ENCODE data around the gene SCAMP4. TPM values are rescaled to one million over a fixed set of nuclear protein-coding genes. Genes with fewer than 3 reads are reported as not detected.
A peak's percentile ranks its signal among the peaks of the same experiment; 100 is the strongest.
"Not testable (repeated sequence)": the region's sequence is repeated elsewhere in the genome, so short reads cannot be mapped to it uniquely, and the experiment has no call there.

The SCAMP4 gene
- total RNA-seq, 2 donors from 2014 or later = 36.5 to 42.6 TPM

GRCh38 chr19:1873524-1874473 lies 31.4 kb upstream of the SCAMP4 start:
- Mint-ChIP-seq H3K27ac (peak overlapping the region; percentile 99), H3K4me3 (peak overlapping the region; percentile 98 to 99), H3K36me3 (ENCODE audit: insufficient read depth in 2 of 2) (peaks cover 6 to 9% of the 10 kb centered on the region in 2 donors), H3K27me3 (ENCODE audit: low read depth) (no peaks in the 10 kb centered on the region), H3K4me1 (ENCODE audit: low read depth) (peaks cover 32% of the 10 kb centered on the region), H3K9me3 (no peaks in the 10 kb centered on the region)
- ATAC-seq (replicated peaks in 1 of 2) = no peak
- no peak for DNase-seq

GRCh38 chr19:1874554-1875185 lies 30.5 kb upstream of the SCAMP4 start:
- H3K27me3 Mint-ChIP-seq (ENCODE audit: low read depth) = no peaks in the 10 kb centered on the region
- H3K4me3 Mint-ChIP-seq = peak overlapping the region; percentile 98 to 99
- peaks cover 6 to 9% of the 10 kb centered on the region in 2 donors for H3K36me3 Mint-ChIP-seq (ENCODE audit: insufficient read depth in 2 of 2)
- DNase-seq = peak in 1 of 2 donors; percentile 18
- peak overlapping the region; percentile 99 for H3K27ac Mint-ChIP-seq
- H3K9me3 Mint-ChIP-seq = no peaks in the 10 kb centered on the region
- H3K4me1 Mint-ChIP-seq (ENCODE audit: low read depth) = peaks cover 29% of the 10 kb centered on the region
- ATAC-seq (replicated peaks in 1 of 2) = peak; percentile 33 to 34

GRCh38 chr19:1875265-1875645 lies 29.9 kb upstream of the SCAMP4 start:
- not testable (repeated sequence) for H3K36me3 Mint-ChIP-seq (ENCODE audit: insufficient read depth in 2 of 2); H3K27me3 Mint-ChIP-seq (ENCODE audit: low read depth); DNase-seq; H3K9me3 Mint-ChIP-seq; ATAC-seq (replicated peaks in 1 of 2)
- Mint-ChIP-seq H3K4me3 (peak overlapping the region; percentile 98 to 99), H3K27ac (peak overlapping the region; percentile 99), H3K4me1 (ENCODE audit: low read depth) (peaks cover 28% of the 10 kb centered on the region)

- Mint-ChIP-seq H3K27me3 (ENCODE audit: low read depth) (no peaks in the 10 kb centered on the region), H3K36me3 (ENCODE audit: insufficient read depth in 2 of 2) (peaks cover 2 to 6% of the 10 kb centered on the region in 2 donors), H3K4me1 (ENCODE audit: low read depth) (peaks cover 24% of the 10 kb centered on the region), H3K27ac (peak overlapping the region; percentile 99), H3K4me3 (peak overlapping the region; percentile 98 to 99), H3K9me3 (no peaks in the 10 kb centered on the region)
- peak; percentile 95 to 97 for ATAC-seq (replicated peaks in 1 of 2)
- peak; percentile 93 for DNase-seq
These were observed 29.3 kb upstream of the SCAMP4 start for GRCh38 chr19:1875646-1876495.

- ATAC-seq (replicated peaks in 1 of 2) = peak in 1 of 2 donors; percentile 21
- H3K36me3 Mint-ChIP-seq (ENCODE audit: insufficient read depth in 2 of 2); H3K27me3 Mint-ChIP-seq (ENCODE audit: low read depth); H3K9me3 Mint-ChIP-seq; DNase-seq: not testable (repeated sequence)
- H3K4me1 Mint-ChIP-seq (ENCODE audit: low read depth) = peaks cover 23% of the 10 kb centered on the region
- peak overlapping the region; percentile 98 to 99 for H3K4me3 Mint-ChIP-seq
- peak overlapping the region; percentile 85 for H3K27ac Mint-ChIP-seq
These were observed 28.5 kb upstream of the SCAMP4 start for GRCh38 chr19:1876496-1877279.

- H3K27me3 Mint-ChIP-seq (ENCODE audit: low read depth) = not testable (repeated sequence)
These were observed 27.9 kb upstream of the SCAMP4 start for GRCh38 chr19:1877280-1877660.

GRCh38 chr19:1878583-1878982 lies 26.6 kb upstream of the SCAMP4 start:
- not testable (repeated sequence) for H3K4me3 Mint-ChIP-seq; DNase-seq; H3K27me3 Mint-ChIP-seq (ENCODE audit: low read depth); H3K36me3 Mint-ChIP-seq (ENCODE audit: insufficient read depth in 2 of 2); H3K27ac Mint-ChIP-seq; H3K9me3 Mint-ChIP-seq; ATAC-seq (replicated peaks in 1 of 2)
- H3K4me1 Mint-ChIP-seq (ENCODE audit: low read depth) = peaks cover 36% of the 10 kb centered on the region

More at GRCh38 chr19:1877280-1877660, 27.9 kb upstream of the SCAMP4 start:
- not testable (repeated sequence) for H3K4me3 Mint-ChIP-seq; ATAC-seq (replicated peaks in 1 of 2); H3K9me3 Mint-ChIP-seq; H3K27ac Mint-ChIP-seq; DNase-seq; H3K36me3 Mint-ChIP-seq (ENCODE audit: insufficient read depth in 2 of 2)
- H3K4me1 Mint-ChIP-seq (ENCODE audit: low read depth) = peaks cover 27% of the 10 kb centered on the region

GRCh38 chr19:1879982-1880381 lies 25.2 kb upstream of the SCAMP4 start:
- not testable (repeated sequence) for DNase-seq; H3K27me3 Mint-ChIP-seq (ENCODE audit: low read depth); H3K27ac Mint-ChIP-seq; ATAC-seq (replicated peaks in 1 of 2); H3K9me3 Mint-ChIP-seq
- Mint-ChIP-seq H3K4me1 (ENCODE audit: low read depth) (peaks cover 30% of the 10 kb centered on the region), H3K4me3 (peak overlapping the region in 1 of 2 donors; percentile 22), H3K36me3 (ENCODE audit: insufficient read depth in 2 of 2) (peaks cover 11 to 15% of the 10 kb centered on the region in 2 donors)

- no peak overlapping the region for H3K27ac Mint-ChIP-seq
- H3K4me1 Mint-ChIP-seq (ENCODE audit: low read depth) = peaks cover 32% of the 10 kb centered on the region
- no peak for DNase-seq
- ATAC-seq (replicated peaks in 1 of 2) = no peak
- peaks cover 7 to 15% of the 10 kb centered on the region in 2 donors for H3K36me3 Mint-ChIP-seq (ENCODE audit: insufficient read depth in 2 of 2)
- H3K4me3 Mint-ChIP-seq = peak overlapping the region; percentile 63 to 66
- H3K9me3 Mint-ChIP-seq = no peaks in the 10 kb centered on the region
- H3K27me3 Mint-ChIP-seq (ENCODE audit: low read depth) = no peaks in the 10 kb centered on the region
These were observed 24.4 kb upstream of the SCAMP4 start for GRCh38 chr19:1880611-1881392.

GRCh38 chr19:1881393-1882088 lies 23.7 kb upstream of the SCAMP4 start:
- not testable (repeated sequence) for ATAC-seq (replicated peaks in 1 of 2); H3K27me3 Mint-ChIP-seq (ENCODE audit: low read depth); DNase-seq; H3K9me3 Mint-ChIP-seq
- peak overlapping the region; percentile 96 to 99 for H3K4me3 Mint-ChIP-seq
- H3K36me3 Mint-ChIP-seq (ENCODE audit: insufficient read depth in 2 of 2) = peaks cover 5 to 15% of the 10 kb centered on the region in 2 donors
- H3K27ac Mint-ChIP-seq = peak overlapping the region; percentile 90
- peaks cover 29% of the 10 kb centered on the region for H3K4me1 Mint-ChIP-seq (ENCODE audit: low read depth)

GRCh38 chr19:1882089-1882785 lies 23.0 kb upstream of the SCAMP4 start:
- peak; percentile 72 to 77 for DNase-seq
- peak overlapping the region; percentile 96 to 99 for H3K4me3 Mint-ChIP-seq

More at GRCh38 chr19:1882089-1882785, 23.0 kb upstream of the SCAMP4 start:
- Mint-ChIP-seq H3K27me3 (ENCODE audit: low read depth) (no peaks in the 10 kb centered on the region), H3K36me3 (ENCODE audit: insufficient read depth in 2 of 2) (peaks cover 5 to 15% of the 10 kb centered on the region in 2 donors), H3K9me3 (no peaks in the 10 kb centered on the region), H3K27ac (peak overlapping the region; percentile 90), H3K4me1 (ENCODE audit: low read depth) (peaks cover 33% of the 10 kb centered on the region)
- peak; percentile 60 to 67 for ATAC-seq (replicated peaks in 1 of 2)

All from activated T-cell treated with anti-CD3 and anti-CD28 coated beads, Interleukin-2, amount 50 U/mL, for 72 hours (primary cell).